Bronchial epithelial cell (primary cell): ENCODE data around the gene POU4F3. TPM values are rescaled to one million over a fixed set of nuclear protein-coding genes. Genes with fewer than 3 reads are reported as not detected.

Experiments
- DNase-seq: peaks from one replicate; pipeline ENCODE4 v3.0.0-alpha.2; 2010; ENCODE audit warnings: low read depth
- FAIRE-seq: peaks from 2 replicates; lab custom pipeline; 2011; peaks lifted over from hg19 to GRCh38; lab: Jason Lieb, UNC
- H3K27me3 ChIP-seq: 2 replicates; pipeline ENCODE4 v1.5.1; 2011; ENCODE audit warnings: low read length; ENCODE audit not compliant: control insufficient read depth, insufficient read depth
- H3K36me3 ChIP-seq: 2 replicates; pipeline ENCODE4 v1.5.1; 2011; ENCODE audit warnings: low read length; ENCODE audit not compliant: control insufficient read depth, insufficient read depth
- H3K4me3 ChIP-seq: 2 replicates; pipeline ENCODE4 v1.5.1; 2011; ENCODE audit warnings: mild to moderate bottlenecking, low read depth, low read length, control low read depth
- CTCF ChIP-seq: IDR thresholded peaks from 2 replicates; pipeline ENCODE4 v1.5.1; 2011; ENCODE audit warnings: mild to moderate bottlenecking, moderate library complexity, low read length, control low read depth, inconsistent platforms; ENCODE audit not compliant: insufficient read depth, severe bottlenecking
- total RNA-seq: library from RNA; depleted of rRNA; stranded (reverse); fragments of >200 nt; gene quantifications from 2 replicates; pipeline ENCODE4 v1.2.1, GENCODE V29; 2014

POU4F3 gene
- total RNA-seq, 1 donor from 2014 or later: not detected

GRCh38 chr5:146313027-146313426 lies 25.6 kb upstream of the POU4F3 start:
- DNase-seq (no peak), FAIRE-seq (no peak)
- Histone ChIP-seq H3K27me3 (peaks cover 1% of the 10 kb centered on the region), H3K36me3 (no peaks in the 10 kb centered on the region), H3K4me3 (no peak overlapping the region)
- TF ChIP-seq CTCF: no peak

GRCh38 chr5:146321571-146321970 lies 17.1 kb upstream of the POU4F3 start:
- Histone ChIP-seq H3K36me3 (no peaks in the 10 kb centered on the region), H3K27me3 (no peaks in the 10 kb centered on the region), H3K4me3 (no peak overlapping the region)
- no peak for TF ChIP-seq CTCF
- no peak for FAIRE-seq
- no peak for DNase-seq

GRCh38 chr5:146327257-146327870 lies 11.3 kb upstream of the POU4F3 start:
- DNase-seq (no peak), FAIRE-seq (no peak)
- no peaks in the 10 kb centered on the region for H3K36me3 ChIP-seq
- no peak overlapping the region for H3K4me3 ChIP-seq
- no peak for TF ChIP-seq CTCF
- H3K27me3 ChIP-seq: peaks cover 5% of the 10 kb centered on the region

GRCh38 chr5:146327989-146328388 lies 10.7 kb upstream of the POU4F3 start:
- DNase-seq (no peak), FAIRE-seq (no peak)
- no peak for TF ChIP-seq CTCF
- Histone ChIP-seq H3K4me3 (no peak overlapping the region), H3K27me3 (peaks cover 8% of the 10 kb centered on the region), H3K36me3 (no peaks in the 10 kb centered on the region)

- peaks cover 21% of the 10 kb centered on the region for H3K27me3 ChIP-seq
- no peak for FAIRE-seq
Observed at GRCh38 chr5:146329697-146330096, 8.9 kb upstream of the POU4F3 start.

More at GRCh38 chr5:146329697-146330096, 8.9 kb upstream of the POU4F3 start:
- Histone ChIP-seq H3K4me3 (no peak overlapping the region), H3K36me3 (no peaks in the 10 kb centered on the region)
- TF ChIP-seq CTCF: no peak
- no peak for DNase-seq
